AML-193 (cell line): ENCODE results near the gene SLCO2A1.

Experiments used
- DNase-seq, 2 experiments: peaks; one replicate each; lab custom pipeline; 2025; lab: John Stamatoyannopoulos, UW

The SLCO2A1 gene

GRCh38 chr3:133884054-133884886 is 145.5 kb downstream of the SLCO2A1 start:
- DNase-seq = no peak

- no peak for DNase-seq
Observed at GRCh38 chr3:133883641-133884040, 146.1 kb downstream of the SLCO2A1 start.

- no peak for DNase-seq
Observed at GRCh38 chr3:133882986-133883586, 146.6 kb downstream of the SLCO2A1 start.

- DNase-seq = no peak
Observed at GRCh38 chr3:133881939-133882825, 147.5 kb downstream of the SLCO2A1 start.

- DNase-seq = no peak
Observed at GRCh38 chr3:133881492-133881891, 148.2 kb downstream of the SLCO2A1 start.

GRCh38 chr3:133880886-133881455 is 148.8 kb downstream of the SLCO2A1 start:
- no peak for DNase-seq

- DNase-seq = no peak
Observed at GRCh38 chr3:133880287-133880686, 149.4 kb downstream of the SLCO2A1 start.

- DNase-seq = no peak
Observed at GRCh38 chr3:133878518-133878917, 151.2 kb downstream of the SLCO2A1 start.
